Gastroesophageal sphincter (tissue), 4 donors: Measurements from ENCODE around the gene UBC. TPM values are rescaled to one million over a fixed set of nuclear protein-coding genes. Genes with fewer than 3 reads are reported as not detected.
"Not testable (repeated sequence)": the region's sequence is repeated elsewhere in the genome, so short reads cannot be mapped to it uniquely, and the experiment has no call there.

Experiments used
- ATAC-seq: fragments of 150-250 bp; one replicate; pipeline ENCODE4 v1.9.1; 2016; ENCODE audit warnings: mild to moderate bottlenecking, moderate library complexity
- H3K27ac ChIP-seq, 4 donors: fragments of 200-600 bp; sonication (generic) in 3 of 4; 1 replicate in 3 of 4; 2 replicates in 1 of 4; pipeline ENCODE4 v1.5.1; 2016 to 2019
- H3K27me3 ChIP-seq: fragments of 200-600 bp; sonication (generic); one replicate; pipeline ENCODE4 v1.5.1; 2019
- H3K36me3 ChIP-seq, 2 donors: fragments of 200-600 bp; sonication (generic); one replicate each; pipeline ENCODE4 v1.5.1; 2019; ENCODE audit warnings: control low read depth in 1 of 2
- H3K4me1 ChIP-seq, 3 donors: fragments of 200-600 bp; sonication (generic); 1 replicate in 2 of 3; 2 replicates in 1 of 3; pipeline ENCODE4 v1.5.1; 2016 to 2019; ENCODE audit warnings: control low read depth in 2 of 3
- H3K4me3 ChIP-seq, 2 donors: fragments of 200-600 bp; sonication (generic); one replicate each; pipeline ENCODE4 v1.5.1; 2019; ENCODE audit warnings: mild to moderate bottlenecking in 1 of 2, moderate library complexity in 1 of 2
- H3K9me3 ChIP-seq, 3 donors: fragments of 200-600 bp; sonication (generic); one replicate each; pipeline ENCODE4 v1.5.1; 2017 to 2019; ENCODE audit warnings: control low read depth in 2 of 3
- EP300 ChIP-seq: sonication (generic); formaldehyde crosslinking; IDR thresholded peaks from one replicate; pipeline ENCODE4 v1.6.1; 2017; ENCODE audit warnings: antibody characterized with exemption, mild to moderate bottlenecking
- POLR2A ChIP-seq, 2 donors: fragments of 450-650 bp; IDR thresholded peaks; one replicate each; pipeline ENCODE4 v1.6.1; 2017; ENCODE audit warnings: antibody characterized with exemption in 2 of 2, mild to moderate bottlenecking in 2 of 2, moderate library complexity in 1 of 2
- POLR2AphosphoS5 ChIP-seq: sonication (generic); formaldehyde crosslinking; IDR thresholded peaks from one replicate; pipeline ENCODE4 v1.6.1; 2017; ENCODE audit warnings: antibody characterized with exemption
- WGBS, 2 donors: methylation state at CpG; one replicate each; pipeline ENCODE4 v1.1.5; 2018; ENCODE audit warnings: low coverage in 1 of 2; 5-methylcytosine and 5-hydroxymethylcytosine counted together
- total RNA-seq, 4 donors: library from RNA; depleted of rRNA; stranded (reverse); fragments of >200 nt; gene quantifications; one replicate each; pipeline ENCODE4 v1.1.0, GENCODE V29; 2016
- TF ChIP-seq, protein P1 (sequence below), 4 experiments: fragments of 200-600 bp in 2 of 4; fragments of 450-650 bp in 2 of 4; sonication (generic) in 1 of 4; IDR thresholded peaks; one replicate each; pipeline ENCODE4 v1.5.1; 2017 to 2019; ENCODE audit warnings: antibody characterized with exemption in 4 of 4, mild to moderate bottlenecking in 2 of 4, moderate library complexity in 2 of 4

The UBC gene
- total RNA-seq, 4 donors from 2014 or later, result 1,376 to 1,776 (median 1,632) TPM

DNA sequence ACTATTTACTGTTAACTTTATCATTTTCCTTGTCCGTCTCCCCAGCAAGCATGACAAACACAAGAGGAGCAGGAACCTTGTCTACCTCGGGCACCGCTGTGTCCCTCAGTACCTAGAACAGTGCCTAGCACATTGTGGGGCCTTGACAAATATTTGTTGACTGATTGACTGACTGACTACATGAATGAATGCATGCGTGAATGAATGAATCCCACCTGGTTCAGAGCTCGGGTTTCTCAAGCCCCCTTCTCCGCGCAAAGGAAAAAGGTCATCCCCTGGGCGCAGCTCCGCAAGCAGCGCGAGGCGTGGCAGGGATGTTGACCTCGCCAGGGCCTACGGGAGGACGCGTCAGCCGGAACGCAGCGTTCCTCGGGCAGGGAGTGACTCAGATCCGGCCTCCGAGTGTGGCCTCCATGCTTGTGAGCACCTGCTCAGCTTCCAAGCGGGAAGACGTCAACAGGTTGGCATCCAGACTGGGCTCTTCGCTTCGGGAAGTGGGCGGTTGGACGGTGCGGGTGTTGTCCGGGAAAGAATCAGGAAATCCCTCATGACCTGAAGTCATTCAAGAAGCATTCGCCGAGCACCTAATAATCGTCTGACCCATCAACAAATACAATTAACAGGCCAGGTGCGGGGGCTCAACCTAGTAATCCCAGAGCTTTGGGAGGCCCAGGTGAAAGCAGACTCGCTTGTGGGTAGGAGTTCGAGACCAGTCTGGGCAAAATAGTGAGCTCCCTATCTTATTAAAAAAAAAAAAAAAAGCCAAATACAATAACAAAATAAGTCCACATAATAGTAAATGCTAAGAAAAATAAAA, 13.9 kb upstream of the UBC start:
- H3K27ac ChIP-seq, result peak overlapping the region; percentile 88 to 97 (median 94)
- no peaks in the 10 kb centered on the region for H3K9me3 ChIP-seq
- no peaks in the 10 kb centered on the region for H3K36me3 ChIP-seq
- WGBS, 2 donors, result 0 to 25% methylated on average over 3 to 5 of the region's 36 CpGs
- peaks cover 0 to 15% (median 6%) of the 10 kb centered on the region in 3 donors for H3K4me1 ChIP-seq
- ATAC-seq, result peak; percentile 85
- no peaks in the 10 kb centered on the region for H3K27me3 ChIP-seq
- H3K4me3 ChIP-seq, result peak overlapping the region; percentile 71 to 95
- TF ChIP-seq POLR2A (IDR thresholded peaks at IDR 0.05) (no peak), POLR2AphosphoS5 (peak; percentile 97), EP300 (peak; percentile 16)
- TF ChIP-seq, protein P1, sequence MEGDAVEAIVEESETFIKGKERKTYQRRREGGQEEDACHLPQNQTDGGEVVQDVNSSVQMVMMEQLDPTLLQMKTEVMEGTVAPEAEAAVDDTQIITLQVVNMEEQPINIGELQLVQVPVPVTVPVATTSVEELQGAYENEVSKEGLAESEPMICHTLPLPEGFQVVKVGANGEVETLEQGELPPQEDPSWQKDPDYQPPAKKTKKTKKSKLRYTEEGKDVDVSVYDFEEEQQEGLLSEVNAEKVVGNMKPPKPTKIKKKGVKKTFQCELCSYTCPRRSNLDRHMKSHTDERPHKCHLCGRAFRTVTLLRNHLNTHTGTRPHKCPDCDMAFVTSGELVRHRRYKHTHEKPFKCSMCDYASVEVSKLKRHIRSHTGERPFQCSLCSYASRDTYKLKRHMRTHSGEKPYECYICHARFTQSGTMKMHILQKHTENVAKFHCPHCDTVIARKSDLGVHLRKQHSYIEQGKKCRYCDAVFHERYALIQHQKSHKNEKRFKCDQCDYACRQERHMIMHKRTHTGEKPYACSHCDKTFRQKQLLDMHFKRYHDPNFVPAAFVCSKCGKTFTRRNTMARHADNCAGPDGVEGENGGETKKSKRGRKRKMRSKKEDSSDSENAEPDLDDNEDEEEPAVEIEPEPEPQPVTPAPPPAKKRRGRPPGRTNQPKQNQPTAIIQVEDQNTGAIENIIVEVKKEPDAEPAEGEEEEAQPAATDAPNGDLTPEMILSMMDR (IDR thresholded peaks at IDR 0.05), result no peak

DNA sequence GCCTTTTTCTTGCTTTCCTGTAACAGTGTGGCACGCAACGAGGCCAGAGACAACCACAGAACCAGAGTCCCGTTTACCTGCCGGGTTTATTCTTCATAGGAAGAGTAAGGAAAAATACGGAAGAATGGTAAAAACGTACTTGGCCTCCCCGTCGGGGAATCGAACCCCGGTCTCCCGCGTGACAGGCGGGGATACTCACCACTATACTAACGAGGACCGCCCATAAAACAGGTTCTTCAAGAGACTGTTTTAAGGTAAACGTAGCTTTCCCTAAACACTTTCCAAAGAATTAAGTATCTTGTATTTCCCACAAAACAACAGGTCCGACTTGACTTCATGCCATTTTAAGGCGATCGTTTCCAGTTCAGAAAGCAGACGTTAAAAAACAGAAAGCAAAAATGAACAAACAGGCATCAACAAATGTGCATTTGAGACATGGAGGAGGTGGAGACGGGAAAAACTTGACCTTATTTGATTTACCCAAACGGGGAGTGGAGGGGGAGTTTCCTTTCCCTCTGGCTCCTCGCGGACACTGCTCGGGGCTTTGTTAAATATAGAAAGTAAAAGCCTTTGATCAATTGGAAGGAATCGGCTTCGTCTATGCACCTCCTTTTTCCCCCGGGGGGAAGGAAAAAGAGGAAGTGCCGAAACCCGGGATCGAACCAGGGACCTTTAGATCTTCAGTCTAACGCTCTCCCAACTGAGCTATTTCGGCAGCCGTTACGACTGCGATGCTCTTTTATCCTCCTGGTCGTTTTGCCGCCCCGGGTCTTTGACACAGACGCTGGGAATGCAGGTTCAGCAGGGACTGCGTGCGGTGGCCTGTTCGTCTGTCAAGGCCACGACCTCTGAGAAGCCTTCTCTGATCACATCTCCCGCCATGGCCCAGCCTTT, 13.0 kb upstream of the UBC start:
- Histone ChIP-seq H3K36me3 (no peaks in the 10 kb centered on the region), H3K4me3 (peak overlapping the region; percentile 71 to 95), H3K27ac (peak overlapping the region; percentile 88 to 97 (median 94)), H3K9me3 (no peaks in the 10 kb centered on the region), H3K27me3 (no peaks in the 10 kb centered on the region), H3K4me1 (peaks cover 0 to 18% (median 6%) of the 10 kb centered on the region in 3 donors)
- peak; percentile 91 for ATAC-seq
- TF ChIP-seq POLR2AphosphoS5 (peak; percentile 9), EP300 (no peak), POLR2A (IDR thresholded peaks at IDR 0.05) (no peak)
- TF ChIP-seq, protein P1 (IDR thresholded peaks at IDR 0.05), result peak in 1 of 4 experiments; percentile 2
- WGBS, 2 donors, result 0 to 1% methylated on average over 30 to 45 of the region's 45 CpGs

DNA sequence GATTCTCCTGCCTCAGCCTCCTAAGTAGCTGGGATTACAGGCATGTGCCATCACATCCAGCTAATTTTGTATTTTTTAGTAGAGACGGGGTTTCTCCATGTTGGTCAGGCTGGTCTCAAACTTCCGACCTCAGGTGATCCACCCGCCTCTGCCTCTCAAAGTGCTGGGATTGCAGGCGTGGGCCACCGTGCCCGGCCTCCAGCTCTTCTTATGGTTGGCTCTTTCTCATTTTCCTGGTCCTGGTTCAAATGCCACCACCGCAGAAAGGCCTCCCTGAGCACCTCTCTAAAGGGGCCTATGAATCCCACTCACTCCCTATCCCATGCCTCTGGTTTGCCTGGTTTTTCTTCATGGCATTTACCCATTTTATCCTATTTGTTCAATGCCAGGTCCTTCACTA, 11.3 kb upstream of the UBC start:
- not testable (repeated sequence) for H3K27me3 ChIP-seq, H3K36me3 ChIP-seq, H3K27ac ChIP-seq, H3K4me3 ChIP-seq, ATAC-seq, H3K9me3 ChIP-seq
- peaks cover 3 to 34% (median 6%) of the 10 kb centered on the region in 3 donors for H3K4me1 ChIP-seq
- 83 to 100% methylated on average over 2 to 3 of the region's 7 CpGs for WGBS, 2 donors

DNA sequence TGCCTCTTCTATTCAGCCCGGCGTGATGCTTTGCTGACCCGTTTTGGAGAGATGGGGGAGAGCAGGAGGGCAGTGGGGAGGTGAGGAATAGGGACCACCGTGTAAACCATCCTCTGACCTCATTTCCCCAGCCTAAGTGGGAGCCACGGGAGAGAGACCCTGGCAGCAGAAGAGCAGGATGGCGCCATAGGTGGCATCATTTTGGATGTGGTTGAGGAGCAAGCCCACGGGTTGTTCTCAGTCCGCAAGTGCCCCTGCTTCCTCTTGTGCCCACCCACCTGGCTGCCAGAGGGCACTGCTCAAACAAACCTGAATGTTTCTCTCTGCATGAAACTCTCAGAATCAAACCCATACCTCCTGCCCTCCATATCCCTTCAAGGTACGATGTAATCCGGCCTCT, 10.7 kb upstream of the UBC start:
- no peaks in the 10 kb centered on the region for H3K27me3 ChIP-seq
- 68 to 72% methylated on average over 5 to 9 of the region's 10 CpGs for WGBS, 2 donors
- H3K36me3 ChIP-seq, result no peaks in the 10 kb centered on the region
- no peak for ATAC-seq
- no peaks in the 10 kb centered on the region for H3K9me3 ChIP-seq
- H3K4me1 ChIP-seq, result peaks cover 3 to 41% (median 6%) of the 10 kb centered on the region in 3 donors
- H3K4me3 ChIP-seq, result no peak overlapping the region
- H3K27ac ChIP-seq, result no peak overlapping the region
- TF ChIP-seq POLR2A (IDR thresholded peaks at IDR 0.05), result no peak
- TF ChIP-seq, protein P1 (IDR thresholded peaks at IDR 0.05), result no peak
- TF ChIP-seq EP300, result no peak
- TF ChIP-seq POLR2AphosphoS5, result no peak
